NOMO-1 treated with DMSO at 0.1 percent for 48 hours (cell line): ENCODE data around the gene ADGRF5.

ENCODE experiments used
- DNase-seq: peaks from one replicate; lab custom pipeline; 2025; ENCODE audit not compliant: unreplicated experiment; lab: John Stamatoyannopoulos, UW

The ADGRF5 gene

GRCh38 chr6:46921731-46922130, at the start of gene ADGRF5:
Gene ADGRF5 (minus strand): TSS chr6:46921938. CDS start chr6:46906762, 15,176 bp downstream.
- DNase-seq, result no peak

- DNase-seq, result no peak
Observed at GRCh38 chr6:46969206-46969605, 47.5 kb upstream of the ADGRF5 start.

- DNase-seq, result no peak
Observed at GRCh38 chr6:46967826-46968349, 46.1 kb upstream of the ADGRF5 start.

GRCh38 chr6:46964716-46965519, 43.2 kb upstream of the ADGRF5 start:
- DNase-seq, result no peak

- no peak for DNase-seq
Observed at GRCh38 chr6:46963626-46964025, 41.9 kb upstream of the ADGRF5 start.

GRCh38 chr6:46963039-46963438, 41.3 kb upstream of the ADGRF5 start:
- no peak for DNase-seq

- no peak for DNase-seq
Observed at GRCh38 chr6:46961711-46962110, 40.0 kb upstream of the ADGRF5 start.

GRCh38 chr6:46961232-46961631, 39.5 kb upstream of the ADGRF5 start:
- DNase-seq, result peak; percentile 36

GRCh38 chr6:46959419-46959818, 37.7 kb upstream of the ADGRF5 start:
- no peak for DNase-seq

- no peak for DNase-seq
Observed at GRCh38 chr6:46956409-46956808, 34.7 kb upstream of the ADGRF5 start.

- DNase-seq, result no peak
Observed at GRCh38 chr6:46954837-46955451, 33.2 kb upstream of the ADGRF5 start.

- no peak for DNase-seq
Observed at GRCh38 chr6:46953921-46954320, 32.2 kb upstream of the ADGRF5 start.

- no peak for DNase-seq
Observed at GRCh38 chr6:46949632-46950280, 28.0 kb upstream of the ADGRF5 start.

- no peak for DNase-seq
Observed at GRCh38 chr6:46948699-46949098, 27.0 kb upstream of the ADGRF5 start.

- no peak for DNase-seq
Observed at GRCh38 chr6:46947497-46947896, 25.8 kb upstream of the ADGRF5 start.

GRCh38 chr6:46940433-46941226, 18.9 kb upstream of the ADGRF5 start:
- no peak for DNase-seq

GRCh38 chr6:46937642-46938041, 15.9 kb upstream of the ADGRF5 start:
- DNase-seq, result no peak

- no peak for DNase-seq
Observed at GRCh38 chr6:46935687-46936086, 13.9 kb upstream of the ADGRF5 start.

GRCh38 chr6:46933751-46934150, 12.0 kb upstream of the ADGRF5 start:
- no peak for DNase-seq

- no peak for DNase-seq
Observed at GRCh38 chr6:46932526-46933319, 11.0 kb upstream of the ADGRF5 start.
